OCI-LY1 (cell line): Measurements from ENCODE around the gene CNTNAP2.
"Not testable (repeated sequence)": the region's sequence is repeated elsewhere in the genome, so short reads cannot be mapped to it uniquely, and the experiment has no call there.

Source experiments
- H2AFZ ChIP-seq: fragments of 200-600 bp; sonication (generic), shearing (Covaris generic); 2 replicates; pipeline ENCODE4 v1.6.0; 2014; ENCODE audit warnings: antibody characterized with exemption, mild to moderate bottlenecking, low read length
- H3F3A ChIP-seq: fragments of 200-600 bp; sonication (generic), shearing (Covaris generic); 2 replicates; pipeline ENCODE4 v1.6.0; 2014; ENCODE audit warnings: mild to moderate bottlenecking, antibody characterized with exemption, low read length, moderate library complexity; ENCODE audit not compliant: insufficient read depth
- H3K27ac ChIP-seq: fragments of 200-600 bp; sonication (generic); 2 replicates; pipeline ENCODE4 v1.5.1; 2014; ENCODE audit warnings: low read length, mixed run types, mild to moderate bottlenecking, low read depth; ENCODE audit not compliant: poor library complexity, severe bottlenecking
- H3K27me3 ChIP-seq: fragments of 200-600 bp; sonication (generic); 2 replicates; pipeline ENCODE4 v1.6.0; 2014; ENCODE audit warnings: antibody characterized with exemption, mild to moderate bottlenecking, low read length, moderate library complexity; ENCODE audit not compliant: insufficient read depth
- H3K36me3 ChIP-seq: fragments of 200-600 bp; sonication (generic); 2 replicates; pipeline ENCODE4 v1.6.1; 2014; ENCODE audit warnings: mild to moderate bottlenecking, antibody characterized with exemption, low read length, moderate library complexity, mixed read lengths; ENCODE audit not compliant: insufficient read depth
- H3K4me1 ChIP-seq: fragments of 200-600 bp; sonication (generic); 2 replicates; pipeline ENCODE4 v1.5.1; 2014; ENCODE audit warnings: mild to moderate bottlenecking, low read length, moderate library complexity; ENCODE audit not compliant: insufficient read depth, severe bottlenecking
- H3K4me2 ChIP-seq: fragments of 200-600 bp; sonication (generic), shearing (Covaris generic); 2 replicates; pipeline ENCODE4 v1.6.1; 2014; ENCODE audit warnings: low read length
- H3K4me3 ChIP-seq: fragments of 200-600 bp; sonication (generic); 2 replicates; pipeline ENCODE4 v1.5.1; 2014; ENCODE audit warnings: low read length, low read depth, mild to moderate bottlenecking, mixed read lengths; ENCODE audit not compliant: poor library complexity, severe bottlenecking
- H3K79me2 ChIP-seq: fragments of 200-600 bp; shearing (Covaris generic); 2 replicates; pipeline ENCODE4 v1.6.1; 2016; ENCODE audit warnings: mixed run types, low read length, mixed read lengths; ENCODE audit not compliant: insufficient read depth
- H3K9ac ChIP-seq: fragments of 200-600 bp; sonication (generic), shearing (Covaris generic); 2 replicates; pipeline ENCODE4 v1.6.1; 2014; ENCODE audit warnings: mild to moderate bottlenecking, low read length, mixed read lengths
- H3K9me2 ChIP-seq: fragments of 200-600 bp; sonication (generic), shearing (Covaris generic); 2 replicates; pipeline ENCODE4 v1.6.1; 2014; ENCODE audit warnings: low read depth, mild to moderate bottlenecking, low read length, mixed read lengths
- H3K9me3 ChIP-seq: fragments of 200-600 bp; shearing (Covaris generic); 2 replicates; pipeline ENCODE4 v1.6.1; 2014; ENCODE audit warnings: low read length, mixed read lengths
- H4K20me1 ChIP-seq: fragments of 200-600 bp; sonication (generic), shearing (Covaris generic); 2 replicates; pipeline ENCODE4 v1.6.0; 2016; ENCODE audit warnings: mild to moderate bottlenecking, low read length; ENCODE audit not compliant: insufficient read depth
- CTCF ChIP-seq: fragments of 200-600 bp; sonication (generic), shearing (Covaris generic); IDR thresholded peaks from 2 replicates; pipeline ENCODE4 v1.5.1; 2017; ENCODE audit warnings: mild to moderate bottlenecking, antibody characterized with exemption, low read length, moderate library complexity, mixed read lengths
- EZH2 ChIP-seq: fragments of 200-600 bp; sonication (generic), shearing (Covaris generic); IDR thresholded peaks from 2 replicates; pipeline ENCODE4 v1.8.0; 2017; ENCODE audit warnings: borderline replicate concordance, mixed run types, mild to moderate bottlenecking, antibody characterized with exemption, low read length, moderate library complexity, mixed read lengths

The CNTNAP2 gene

DNA sequence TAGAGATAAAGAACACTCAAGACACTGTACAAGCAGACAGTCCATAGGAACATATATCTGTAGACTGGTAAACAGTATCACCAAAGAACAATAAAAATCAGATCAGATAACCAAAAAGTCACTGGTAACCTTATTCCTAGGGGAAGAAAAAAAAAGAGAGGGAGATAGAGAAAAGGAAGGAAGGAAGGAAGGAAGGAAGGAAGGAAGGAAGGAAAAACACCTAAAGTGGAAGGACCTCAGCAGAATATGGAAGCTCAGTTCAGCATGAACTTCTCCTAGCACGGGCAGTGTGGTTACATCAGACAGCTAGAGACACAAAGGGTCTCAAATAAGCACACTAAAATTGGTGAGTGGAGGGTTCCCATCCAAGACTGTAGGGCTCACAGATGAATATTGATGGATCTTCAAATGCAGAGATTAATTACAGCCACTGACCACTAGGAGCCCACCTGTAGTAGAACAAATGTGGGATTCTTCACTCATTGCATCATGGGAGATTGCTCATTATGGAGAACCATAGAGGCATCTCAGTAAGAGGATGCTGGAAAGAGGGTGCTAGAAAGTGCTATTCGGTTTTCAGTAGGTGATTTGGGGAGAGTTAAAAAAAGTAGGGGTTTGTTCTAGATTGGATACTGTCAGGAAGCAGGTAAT is 2180.5 kb downstream of the CNTNAP2 start:
- H3K4me1 ChIP-seq: no peaks in the 10 kb centered on the region
- no peak overlapping the region for H3K4me2 ChIP-seq
- H3K79me2 ChIP-seq: no peaks in the 10 kb centered on the region
- no peaks in the 10 kb centered on the region for H3K9me2 ChIP-seq
- peaks cover 3% of the 10 kb centered on the region; the same call in 1 of the 2 replicates for H3K27me3 ChIP-seq
- H3K9ac ChIP-seq: no peak overlapping the region
- no peak overlapping the region for H3K4me3 ChIP-seq
- no peaks in the 10 kb centered on the region for H3K36me3 ChIP-seq
- H3K27ac ChIP-seq: no peak overlapping the region
- no peaks in the 10 kb centered on the region for H3K9me3 ChIP-seq
- no peaks in the 10 kb centered on the region for H4K20me1 ChIP-seq
- TF ChIP-seq EZH2: no peak
- TF ChIP-seq CTCF: peak; percentile 38; the same call in 1 of the 2 replicates
- no peaks in the 10 kb centered on the region for H3F3A ChIP-seq
- H2AFZ ChIP-seq: no peak overlapping the region

DNA sequence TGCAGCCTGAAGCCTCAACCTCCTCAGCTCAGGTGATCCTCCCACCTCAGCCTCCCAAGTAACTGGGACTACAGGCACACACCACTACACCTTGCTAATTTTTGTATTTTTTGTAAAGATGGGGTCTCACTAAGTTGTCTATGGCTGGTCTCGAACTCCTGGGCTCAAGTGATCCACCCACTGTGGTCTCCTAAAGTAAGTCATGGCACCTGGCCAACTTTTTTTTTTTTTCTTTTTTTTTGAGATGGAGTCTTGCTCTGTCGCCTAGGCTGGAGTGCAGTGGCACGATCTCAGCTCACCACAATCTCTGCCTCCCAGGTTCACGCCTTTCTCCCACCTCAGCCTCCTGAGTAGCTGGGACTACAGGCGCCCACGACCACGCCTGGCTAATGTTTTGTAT is 2182.2 kb downstream of the CNTNAP2 start:
- not testable (repeated sequence) for H3K27ac ChIP-seq, H3K36me3 ChIP-seq, H3K79me2 ChIP-seq, H3F3A ChIP-seq, H2AFZ ChIP-seq, H3K4me1 ChIP-seq, H3K4me2 ChIP-seq, H4K20me1 ChIP-seq, H3K9me3 ChIP-seq, H3K27me3 ChIP-seq, H3K9me2 ChIP-seq, H3K9ac ChIP-seq, H3K4me3 ChIP-seq

DNA sequence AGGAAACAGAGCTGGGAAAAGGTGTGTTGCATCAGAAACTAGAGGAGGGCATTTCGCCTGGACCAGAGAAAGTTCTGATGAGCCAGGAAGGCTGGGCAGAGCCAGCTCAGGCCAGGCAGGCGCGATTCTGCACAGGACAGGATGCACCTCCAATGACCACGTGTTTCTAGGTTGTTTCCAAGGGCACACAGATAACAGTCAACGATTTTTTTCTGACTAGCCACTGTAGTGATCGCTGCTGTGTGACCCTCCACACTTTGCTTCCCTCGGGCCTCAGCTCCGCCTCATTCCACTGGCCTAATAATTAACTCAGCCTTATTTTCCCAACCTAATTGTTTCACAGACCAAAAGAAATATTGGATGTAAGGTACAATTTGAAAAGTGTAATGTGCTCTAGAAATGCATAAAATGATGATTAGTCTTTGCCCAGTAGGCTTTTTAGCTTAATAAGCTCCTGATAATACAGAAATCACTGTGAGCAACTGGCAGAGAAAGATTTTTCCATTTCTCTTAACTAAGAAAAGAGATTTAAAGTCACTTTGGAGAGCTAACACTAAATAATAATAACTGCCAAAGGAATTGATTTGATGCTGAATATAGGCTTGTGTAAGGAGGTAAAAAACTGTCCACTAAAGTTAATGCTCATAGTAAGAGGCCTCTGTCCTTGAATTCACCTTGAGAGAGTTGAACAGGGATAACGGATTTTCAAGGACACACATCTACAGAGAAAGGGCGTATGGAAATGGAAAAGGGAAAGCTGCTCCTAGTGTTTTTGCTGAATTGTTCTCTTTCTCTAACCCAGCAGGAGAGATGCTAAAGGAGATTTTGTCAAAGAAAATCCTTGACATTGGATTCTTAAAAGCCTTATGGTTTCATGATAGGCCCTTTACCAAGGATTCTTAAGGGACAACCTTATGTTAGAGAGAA is 2183.0 kb downstream of the CNTNAP2 start:
- Histone ChIP-seq H3K36me3 (no peaks in the 10 kb centered on the region), H3K9me3 (no peaks in the 10 kb centered on the region), H3K27me3 (peaks cover 3% of the 10 kb centered on the region; the same call in 1 of the 2 replicates), H2AFZ (no peak overlapping the region), H3K9me2 (no peaks in the 10 kb centered on the region), H3K4me2 (no peak overlapping the region), H3K4me3 (no peak overlapping the region), H3K9ac (no peak overlapping the region), H4K20me1 (no peaks in the 10 kb centered on the region), H3K27ac (no peak overlapping the region), H3F3A (no peaks in the 10 kb centered on the region), H3K4me1 (peaks cover 8% of the 10 kb centered on the region), H3K79me2 (no peaks in the 10 kb centered on the region)
- no peak for TF ChIP-seq EZH2
- no peak for TF ChIP-seq CTCF

- not testable (repeated sequence) for H4K20me1 ChIP-seq, H2AFZ ChIP-seq, H3K27me3 ChIP-seq, H3K9me2 ChIP-seq, H3F3A ChIP-seq, H3K79me2 ChIP-seq, H3K9me3 ChIP-seq, H3K9ac ChIP-seq, H3K27ac ChIP-seq, H3K4me3 ChIP-seq, H3K4me2 ChIP-seq, H3K36me3 ChIP-seq
- H3K4me1 ChIP-seq: peaks cover 10% of the 10 kb centered on the region
These were observed 2185.8 kb downstream of the CNTNAP2 start for GRCh38 chr7:148302436-148302835.
